AG09319 (cell line): ENCODE results near the gene HSF2BP.
"Not testable (repeated sequence)": the region's sequence is repeated elsewhere in the genome, so short reads cannot be mapped to it uniquely, and the experiment has no call there.

ENCODE experiments used
- DNase-seq: peaks from one replicate; pipeline ENCODE4 v3.0.0-alpha.2; 2010; ENCODE audit warnings: low read depth; ENCODE audit errors: extremely low read depth
- CTCF ChIP-seq: IDR thresholded peaks from 2 replicates; pipeline ENCODE4 v1.5.1; 2011; ENCODE audit warnings: low read depth, mild to moderate bottlenecking, inconsistent platforms, low read length, moderate library complexity

The HSF2BP gene

GRCh38 chr21:43618940-43619339 lies 40.3 kb downstream of the HSF2BP start:
- no peak for TF ChIP-seq CTCF
- DNase-seq: no peak

GRCh38 chr21:43616861-43617260 lies 42.4 kb downstream of the HSF2BP start:
- DNase-seq: not testable (repeated sequence)

- no peak for DNase-seq
- TF ChIP-seq CTCF: no peak
These were observed 44.4 kb downstream of the HSF2BP start for GRCh38 chr21:43614839-43615238.

- DNase-seq: no peak
These were observed 45.3 kb downstream of the HSF2BP start for GRCh38 chr21:43613755-43614638.

GRCh38 chr21:43611598-43612369 lies 47.5 kb downstream of the HSF2BP start:
- peak; percentile 96 for TF ChIP-seq CTCF
- peak; percentile 72 for DNase-seq

More at GRCh38 chr21:43613755-43614638, 45.3 kb downstream of the HSF2BP start:
- TF ChIP-seq CTCF: no peak

- TF ChIP-seq CTCF: no peak
- DNase-seq: no peak
These were observed 49.6 kb downstream of the HSF2BP start for GRCh38 chr21:43609501-43610340.

- no peak for TF ChIP-seq CTCF
- no peak for DNase-seq
These were observed 50.6 kb downstream of the HSF2BP start for GRCh38 chr21:43608664-43609063.
